Measurements from ENCODE around the gene SMIM24. TPM values are rescaled to one million over a fixed set of nuclear protein-coding genes. Genes with fewer than 3 reads are reported as not detected.

SMIM24 gene
- total RNA-seq, 3 donors from 2014 or later (not counting 1 experiment from before 2014, with no cell fraction given) = 0.33 to 0.42 TPM; not detected in 1

DNA sequence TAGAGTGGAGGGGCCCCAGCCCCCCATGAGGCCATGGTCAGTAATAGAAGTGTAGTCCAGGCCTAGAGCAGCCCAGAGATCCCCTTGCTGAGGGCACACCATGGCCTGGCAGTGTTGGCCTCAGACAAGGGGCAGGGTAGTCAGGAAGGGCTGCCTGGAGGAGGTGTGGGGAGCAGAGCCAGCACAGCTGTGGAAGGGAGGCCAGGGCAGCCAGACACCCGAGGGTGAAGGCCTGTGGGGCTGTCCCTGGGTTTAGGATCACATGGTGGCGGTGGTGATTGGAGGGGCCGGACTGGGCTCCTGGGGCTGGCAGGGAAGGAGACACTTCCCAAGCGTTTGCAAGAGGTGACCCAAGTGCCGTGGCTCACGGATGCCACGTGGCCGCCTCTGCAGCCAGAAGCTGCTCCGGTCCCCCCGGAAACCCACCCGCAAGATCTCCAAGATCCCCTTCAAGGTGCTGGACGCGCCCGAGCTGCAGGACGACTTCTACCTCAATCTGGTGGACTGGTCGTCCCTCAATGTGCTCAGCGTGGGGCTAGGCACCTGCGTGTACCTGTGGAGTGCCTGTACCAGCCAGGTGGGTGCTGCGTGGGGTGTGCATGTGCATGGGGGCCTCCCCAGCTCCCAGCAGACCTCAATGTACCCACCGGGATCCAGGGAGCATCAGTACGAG lies 47.0 kb upstream of the SMIM24 start:
- 96% methylated on average over 21 of the region's 21 CpGs for WGBS (ENCODE audit: insufficient coverage)
- H3K27ac Mint-ChIP-seq = no peak overlapping the region

GRCh38 chr19:3526507-3527237 lies 46.3 kb upstream of the SMIM24 start:
- Mint-ChIP-seq H3K36me3 (no peaks in the 10 kb centered on the region), H3K27ac (no peak overlapping the region), H3K4me3 (no peak overlapping the region), H3K9me3 (no peaks in the 10 kb centered on the region), H3K4me1 (peaks cover 5 to 8% of the 10 kb centered on the region in 2 donors), H3K27me3 (ENCODE audit: low read depth in 2 of 2) (no peaks in the 10 kb centered on the region)
- ATAC-seq (no peak), DNase-seq (no peak)
- Histone ChIP-seq H3K4me1 (ENCODE audit: control insufficient read depth, insufficient read depth, low read length) (no peaks in the 10 kb centered on the region), H3K27me3 (ENCODE audit: control insufficient read depth, insufficient read depth, low read length) (no peaks in the 10 kb centered on the region), H3K4me3 (ENCODE audit: low read length) (no peak overlapping the region), H3K9me3 (ENCODE audit: control insufficient read depth, insufficient read depth, low read length) (no peaks in the 10 kb centered on the region), H3K36me3 (ENCODE audit: control insufficient read depth, insufficient read depth, low read length) (peaks cover 56% of the 10 kb centered on the region), H3K27ac (ENCODE audit: low read length) (no peak overlapping the region)
- TF ChIP-seq, protein P1, sequence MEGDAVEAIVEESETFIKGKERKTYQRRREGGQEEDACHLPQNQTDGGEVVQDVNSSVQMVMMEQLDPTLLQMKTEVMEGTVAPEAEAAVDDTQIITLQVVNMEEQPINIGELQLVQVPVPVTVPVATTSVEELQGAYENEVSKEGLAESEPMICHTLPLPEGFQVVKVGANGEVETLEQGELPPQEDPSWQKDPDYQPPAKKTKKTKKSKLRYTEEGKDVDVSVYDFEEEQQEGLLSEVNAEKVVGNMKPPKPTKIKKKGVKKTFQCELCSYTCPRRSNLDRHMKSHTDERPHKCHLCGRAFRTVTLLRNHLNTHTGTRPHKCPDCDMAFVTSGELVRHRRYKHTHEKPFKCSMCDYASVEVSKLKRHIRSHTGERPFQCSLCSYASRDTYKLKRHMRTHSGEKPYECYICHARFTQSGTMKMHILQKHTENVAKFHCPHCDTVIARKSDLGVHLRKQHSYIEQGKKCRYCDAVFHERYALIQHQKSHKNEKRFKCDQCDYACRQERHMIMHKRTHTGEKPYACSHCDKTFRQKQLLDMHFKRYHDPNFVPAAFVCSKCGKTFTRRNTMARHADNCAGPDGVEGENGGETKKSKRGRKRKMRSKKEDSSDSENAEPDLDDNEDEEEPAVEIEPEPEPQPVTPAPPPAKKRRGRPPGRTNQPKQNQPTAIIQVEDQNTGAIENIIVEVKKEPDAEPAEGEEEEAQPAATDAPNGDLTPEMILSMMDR (IDR thresholded peaks at IDR 0.05) = no peak
- 97% methylated on average over 28 of the region's 28 CpGs for WGBS (ENCODE audit: insufficient coverage)
- intact Hi-C loops (cut with micrococcal nuclease) = no loop called here

More for the DNA sequence above, 47.0 kb upstream of the SMIM24 start:
- H3K36me3 ChIP-seq (ENCODE audit: control insufficient read depth, insufficient read depth, low read length) = peaks cover 59% of the 10 kb centered on the region
- Mint-ChIP-seq H3K4me3 (no peak overlapping the region), H3K9me3 (no peaks in the 10 kb centered on the region), H3K36me3 (no peaks in the 10 kb centered on the region), H3K4me1 (peaks cover under 1 to 4% of the 10 kb centered on the region in 2 donors), H3K27me3 (ENCODE audit: low read depth in 2 of 2) (no peaks in the 10 kb centered on the region)
- no peaks in the 10 kb centered on the region for H3K4me1 ChIP-seq (ENCODE audit: control insufficient read depth, insufficient read depth, low read length)
- TF ChIP-seq, protein P1 (IDR thresholded peaks at IDR 0.05) = no peak
- DNase-seq = no peak
- intact Hi-C loops (cut with micrococcal nuclease) = no loop called here
- no peak overlapping the region for H3K4me3 ChIP-seq (ENCODE audit: low read length)
- no peaks in the 10 kb centered on the region for H3K9me3 ChIP-seq (ENCODE audit: control insufficient read depth, insufficient read depth, low read length)
- no peak overlapping the region for H3K27ac ChIP-seq (ENCODE audit: low read length)
- no peak for ATAC-seq
- H3K27me3 ChIP-seq (ENCODE audit: control insufficient read depth, insufficient read depth, low read length) = no peaks in the 10 kb centered on the region

- no peak for DNase-seq
- H3K27me3 Mint-ChIP-seq (ENCODE audit: low read depth in 2 of 2) = no peaks in the 10 kb centered on the region
- Histone ChIP-seq H3K4me3 (ENCODE audit: low read length) (no peak overlapping the region), H3K9me3 (ENCODE audit: control insufficient read depth, insufficient read depth, low read length) (no peaks in the 10 kb centered on the region), H3K27me3 (ENCODE audit: control insufficient read depth, insufficient read depth, low read length) (no peaks in the 10 kb centered on the region), H3K36me3 (ENCODE audit: control insufficient read depth, insufficient read depth, low read length) (peaks cover 48% of the 10 kb centered on the region), H3K4me1 (ENCODE audit: control insufficient read depth, insufficient read depth, low read length) (peaks cover 3% of the 10 kb centered on the region), H3K27ac (ENCODE audit: low read length) (no peak overlapping the region)
- intact Hi-C loops (cut with micrococcal nuclease) = no loop called here
- peaks cover 11 to 14% of the 10 kb centered on the region in 2 donors for H3K4me1 Mint-ChIP-seq
- no peaks in the 10 kb centered on the region for H3K9me3 Mint-ChIP-seq
- H3K4me3 Mint-ChIP-seq = no peak overlapping the region
- ATAC-seq = no peak
- no peak overlapping the region for H3K27ac Mint-ChIP-seq
- no peaks in the 10 kb centered on the region for H3K36me3 Mint-ChIP-seq
- TF ChIP-seq, protein P1 (IDR thresholded peaks at IDR 0.05) = no peak
- WGBS (ENCODE audit: insufficient coverage) = 96% methylated on average over 19 of the region's 20 CpGs
Observed at GRCh38 chr19:3524904-3525451, 44.7 kb upstream of the SMIM24 start.
